ENCODE data around the gene TNS1.

GRCh38 chr2:217989221-217989948 lies 13.4 kb downstream of the TNS1 start:
- TF ChIP-seq CTCF (IDR thresholded peaks at IDR 0.05) (no peak), SIN3A (IDR thresholded peaks at IDR 0.05; ENCODE audit: borderline replicate concordance, insufficient read depth, low read depth, low read length) (no peak)

All from Panc1 (cell line).